ENCODE data around the gene LRRTM2.
"Not testable (repeated sequence)": the region's sequence is repeated elsewhere in the genome, so short reads cannot be mapped to it uniquely, and the experiment has no call there.

Gene LRRTM2, protein sequence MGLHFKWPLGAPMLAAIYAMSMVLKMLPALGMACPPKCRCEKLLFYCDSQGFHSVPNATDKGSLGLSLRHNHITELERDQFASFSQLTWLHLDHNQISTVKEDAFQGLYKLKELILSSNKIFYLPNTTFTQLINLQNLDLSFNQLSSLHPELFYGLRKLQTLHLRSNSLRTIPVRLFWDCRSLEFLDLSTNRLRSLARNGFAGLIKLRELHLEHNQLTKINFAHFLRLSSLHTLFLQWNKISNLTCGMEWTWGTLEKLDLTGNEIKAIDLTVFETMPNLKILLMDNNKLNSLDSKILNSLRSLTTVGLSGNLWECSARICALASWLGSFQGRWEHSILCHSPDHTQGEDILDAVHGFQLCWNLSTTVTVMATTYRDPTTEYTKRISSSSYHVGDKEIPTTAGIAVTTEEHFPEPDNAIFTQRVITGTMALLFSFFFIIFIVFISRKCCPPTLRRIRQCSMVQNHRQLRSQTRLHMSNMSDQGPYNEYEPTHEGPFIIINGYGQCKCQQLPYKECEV

DNA sequence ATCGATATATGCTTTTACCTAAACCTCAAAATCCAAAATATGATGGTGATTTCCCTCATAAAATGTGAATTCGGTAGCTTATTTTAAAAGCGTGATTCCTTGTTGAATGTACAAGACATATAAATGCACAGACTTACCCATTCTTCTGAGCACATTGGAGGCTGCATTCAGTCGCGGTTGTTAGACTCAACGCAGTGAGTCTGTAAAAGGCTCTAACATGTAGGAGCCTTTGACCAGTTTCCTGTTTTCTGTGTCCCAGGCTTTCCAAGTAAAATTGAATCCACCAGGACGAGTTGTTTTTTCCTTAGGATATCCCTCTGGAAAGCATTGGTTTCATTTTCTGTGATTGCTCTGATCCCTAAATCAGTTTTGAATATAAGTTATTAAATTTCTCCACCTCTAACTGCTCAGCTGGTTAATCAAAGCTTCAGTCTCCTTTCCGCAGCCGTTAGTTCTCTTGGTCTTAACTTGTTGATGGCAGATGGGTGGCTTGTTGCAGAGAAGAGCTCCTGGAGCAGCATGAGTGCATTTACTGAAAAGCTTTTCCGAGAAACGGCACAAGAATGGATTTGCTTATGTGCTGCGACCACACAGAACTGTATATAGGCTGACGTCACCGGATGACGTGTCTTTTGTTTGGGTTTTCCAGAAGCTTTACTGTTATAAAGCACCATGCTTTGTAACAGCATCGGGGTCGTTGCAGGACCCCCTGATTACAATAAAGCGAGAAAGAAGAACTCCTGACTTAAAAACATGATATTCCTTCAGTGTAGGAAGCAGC, at the start of gene LRRTM2:
Gene LRRTM2 (minus strand): TSS at position 565 of the 781 bp plus-strand sequence. CDS start 424 bp downstream, at position 141.
- no peak for DNase-seq (ENCODE audit: low read depth, low spot score)

DNA sequence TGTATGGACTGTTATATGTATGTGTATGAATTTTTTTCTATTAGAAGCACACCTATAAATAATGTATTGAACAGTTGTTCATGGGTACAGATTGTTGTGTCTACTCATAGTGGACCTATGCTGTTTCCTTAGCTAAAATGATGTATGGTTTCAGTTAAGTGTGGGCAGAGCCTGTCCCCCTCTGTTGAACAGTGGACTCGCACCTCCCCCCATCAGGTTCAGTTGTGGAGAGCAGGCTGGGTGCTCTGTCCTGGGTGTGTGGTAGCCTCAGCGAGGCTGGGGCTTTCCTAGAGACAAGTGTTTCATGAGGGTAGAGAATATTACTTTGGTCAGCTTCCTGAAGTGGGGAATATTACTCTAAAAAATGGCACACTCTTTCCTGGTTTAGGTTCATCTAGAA, 47.4 kb upstream of the LRRTM2 start:
- no peak for DNase-seq (ENCODE audit: low read depth, low spot score)

DNA sequence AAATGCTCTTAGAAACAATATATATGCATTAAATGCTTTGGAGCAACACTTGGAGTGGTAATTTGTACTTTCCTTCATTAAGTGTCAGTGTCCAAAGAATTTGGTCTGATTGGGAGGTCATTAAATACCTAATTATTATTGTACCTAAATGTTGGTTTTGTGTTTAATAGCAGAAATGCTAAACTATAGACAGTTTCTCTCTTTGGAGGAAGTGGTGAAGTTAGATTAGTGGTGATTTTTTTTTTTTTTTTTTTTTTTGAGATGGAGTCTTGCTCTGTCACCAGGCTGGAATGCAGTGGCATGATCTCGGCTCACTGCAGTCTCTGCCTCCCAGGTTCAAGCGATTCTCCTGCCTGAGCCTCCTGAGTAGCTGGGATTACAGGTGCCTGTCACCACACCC, 46.2 kb upstream of the LRRTM2 start:
- DNase-seq (ENCODE audit: low read depth, low spot score) = not testable (repeated sequence)

DNA sequence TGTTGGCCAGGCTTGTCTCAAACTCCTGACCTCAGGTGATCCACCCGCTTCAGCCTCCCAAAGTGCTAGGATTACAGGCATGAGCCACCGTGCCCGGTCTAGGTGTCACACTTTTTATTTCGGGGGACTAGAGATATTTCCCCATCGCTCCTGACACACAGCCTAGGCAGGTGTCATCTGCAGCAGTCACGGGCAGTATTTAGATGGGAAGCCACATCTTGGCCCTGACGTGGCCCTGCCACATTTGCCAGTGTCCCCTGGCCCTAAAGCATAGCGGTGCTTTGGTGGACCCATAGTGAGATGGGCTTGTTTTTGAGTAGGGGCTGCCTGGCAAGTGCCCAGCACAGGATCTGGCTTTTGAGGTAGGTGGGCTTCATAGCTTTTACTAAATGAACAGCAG, 45.0 kb upstream of the LRRTM2 start:
- DNase-seq (ENCODE audit: low read depth, low spot score) = no peak

DNA sequence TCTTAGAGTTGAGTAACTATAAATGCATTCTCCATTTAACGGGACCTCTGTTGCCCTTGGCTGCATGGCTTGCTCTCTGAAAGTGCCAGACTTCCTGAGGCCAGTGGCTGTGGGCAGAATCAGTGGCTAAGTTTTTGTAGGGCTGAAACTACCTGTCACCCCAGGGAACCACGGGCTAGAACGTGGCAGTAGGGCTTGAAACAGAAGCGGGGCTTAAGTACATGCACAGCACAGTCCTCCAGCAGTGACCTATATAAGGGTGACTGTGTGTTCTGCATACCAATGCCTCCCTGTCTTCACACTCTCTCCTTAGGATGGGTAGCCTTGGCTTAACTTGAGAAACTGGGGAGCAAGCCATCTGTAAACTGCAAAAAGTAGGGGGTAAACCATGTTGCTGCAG, 43.6 kb upstream of the LRRTM2 start:
- no peak for DNase-seq (ENCODE audit: low read depth, low spot score)

DNA sequence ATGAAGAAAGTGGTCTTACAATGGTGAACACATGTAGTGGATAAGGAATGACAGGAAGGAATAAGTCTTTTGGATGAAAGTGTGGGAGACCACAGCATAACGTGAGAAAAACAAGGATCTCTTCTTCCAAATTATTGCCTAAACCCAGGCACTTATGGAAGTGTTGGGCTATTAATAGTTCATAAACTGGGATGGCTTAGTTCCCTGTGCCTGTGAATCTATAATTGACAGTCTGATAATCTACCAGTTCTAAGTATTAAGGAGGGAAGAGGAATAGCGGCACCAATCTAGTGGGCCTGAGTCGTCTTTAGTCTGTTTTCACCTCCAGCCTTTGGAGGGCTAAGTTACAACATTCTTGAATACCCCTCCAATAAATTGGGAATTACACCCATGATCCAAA, 39.2 kb upstream of the LRRTM2 start:
- no peak for DNase-seq (ENCODE audit: low read depth, low spot score)

DNA sequence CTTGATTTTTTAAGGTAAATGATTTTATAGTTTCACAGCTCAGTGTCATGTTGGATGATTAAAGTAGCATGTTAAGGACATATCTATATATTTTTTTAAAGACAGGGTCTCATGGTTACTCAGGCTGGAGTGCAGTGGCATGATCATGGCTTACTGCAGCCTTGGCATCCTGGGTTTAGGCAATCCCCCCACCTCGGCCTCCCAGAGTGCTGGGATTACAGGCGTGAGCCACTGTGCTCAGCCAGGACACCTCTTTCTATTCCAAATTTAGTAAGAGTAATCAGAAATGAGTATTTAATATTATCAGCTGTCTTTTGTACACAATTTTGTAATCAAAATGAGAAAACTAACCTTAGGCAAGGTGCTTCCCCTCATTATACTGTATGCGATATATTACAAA, 38.6 kb upstream of the LRRTM2 start:
- no peak for DNase-seq (ENCODE audit: low read depth, low spot score)

DNA sequence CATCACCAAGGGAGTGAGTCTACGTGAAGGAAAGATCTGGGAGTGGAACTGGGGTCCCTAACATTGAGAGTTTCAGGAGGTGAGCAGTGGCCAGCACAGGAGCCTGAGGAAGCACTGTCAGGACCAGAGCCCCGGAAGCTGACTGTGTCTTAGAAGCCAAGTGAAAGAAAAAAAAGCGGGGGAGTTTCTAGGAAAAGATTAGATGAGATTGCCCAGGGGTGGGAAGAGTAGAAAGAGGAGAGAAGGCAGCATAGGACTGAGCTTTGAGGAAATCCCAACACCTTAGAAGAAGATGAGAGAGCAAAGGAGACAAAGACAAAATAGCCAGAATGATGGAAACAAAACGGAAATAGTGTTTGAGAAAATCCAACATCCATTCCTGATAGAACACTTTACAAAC, 37.0 kb upstream of the LRRTM2 start:
- DNase-seq (ENCODE audit: low read depth, low spot score) = no peak

DNA sequence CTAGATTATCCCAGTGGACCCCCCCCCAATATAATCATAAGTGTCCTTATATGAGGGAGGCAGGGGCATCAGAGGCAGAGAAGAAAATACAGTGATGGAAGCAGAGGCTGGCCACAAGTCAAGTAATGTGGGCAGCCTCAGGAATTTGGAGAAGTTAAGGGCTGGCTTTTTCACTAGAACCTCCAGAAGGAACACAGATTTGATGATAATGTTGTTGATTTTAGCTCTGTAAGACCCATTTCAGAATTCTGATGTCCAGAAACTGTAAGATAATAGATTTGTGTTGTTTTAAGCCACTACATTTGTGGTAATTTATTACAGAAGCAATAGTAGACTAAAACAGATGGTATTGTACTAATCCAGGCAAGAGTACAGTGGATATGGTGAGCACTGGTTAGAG, 36.3 kb upstream of the LRRTM2 start:
- DNase-seq (ENCODE audit: low read depth, low spot score) = no peak

DNA sequence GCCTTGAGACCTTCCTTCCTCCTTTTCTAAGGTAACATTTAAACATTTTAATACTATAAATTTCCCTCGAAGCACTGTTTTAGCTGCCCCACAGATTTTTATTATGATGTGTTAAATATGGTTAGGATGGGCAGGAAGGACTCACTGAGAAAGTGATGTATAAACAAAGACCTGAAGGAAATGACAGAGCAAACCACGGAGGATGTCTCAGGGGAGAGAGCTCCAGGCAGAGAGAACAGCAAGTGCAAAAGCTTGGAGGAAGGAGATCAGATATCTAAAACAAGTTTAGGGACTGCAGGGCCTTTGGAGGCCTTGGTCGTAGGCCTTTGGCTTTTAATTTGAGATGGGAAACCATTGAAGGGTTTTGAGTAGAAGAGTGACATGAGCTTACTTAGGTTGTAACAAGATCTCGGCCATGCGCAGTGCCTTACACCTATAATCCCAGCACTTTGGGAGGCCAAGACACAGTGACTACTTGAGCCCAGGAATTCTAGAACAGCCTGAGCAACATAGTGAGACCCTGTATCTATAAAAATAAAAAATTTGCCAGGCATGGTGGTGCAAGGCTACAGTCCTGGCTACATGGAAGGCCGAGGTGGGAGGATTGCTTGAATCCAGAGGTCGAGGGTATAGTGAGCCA, 35.5 kb upstream of the LRRTM2 start:
- DNase-seq (ENCODE audit: low read depth, low spot score) = no peak

DNA sequence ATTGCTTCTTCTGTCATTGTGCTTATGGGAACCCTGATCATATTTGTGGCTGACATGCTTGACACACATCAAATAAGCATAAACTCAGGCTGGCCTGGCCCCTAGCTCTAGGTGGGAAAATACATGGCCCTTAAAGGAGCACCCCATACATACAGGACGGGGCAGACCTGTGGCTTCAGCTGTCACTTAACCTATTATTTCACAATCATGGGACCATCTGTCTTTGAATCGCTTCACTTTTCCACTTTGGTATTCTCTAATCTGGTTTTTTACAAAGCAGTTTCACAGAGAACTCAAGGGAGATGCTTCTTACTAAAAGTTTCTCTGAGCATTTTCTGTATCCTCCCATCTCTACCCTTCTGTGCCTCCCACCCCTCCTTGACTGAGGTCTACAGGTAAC, 34.6 kb upstream of the LRRTM2 start:
- DNase-seq (ENCODE audit: low read depth, low spot score) = no peak

DNA sequence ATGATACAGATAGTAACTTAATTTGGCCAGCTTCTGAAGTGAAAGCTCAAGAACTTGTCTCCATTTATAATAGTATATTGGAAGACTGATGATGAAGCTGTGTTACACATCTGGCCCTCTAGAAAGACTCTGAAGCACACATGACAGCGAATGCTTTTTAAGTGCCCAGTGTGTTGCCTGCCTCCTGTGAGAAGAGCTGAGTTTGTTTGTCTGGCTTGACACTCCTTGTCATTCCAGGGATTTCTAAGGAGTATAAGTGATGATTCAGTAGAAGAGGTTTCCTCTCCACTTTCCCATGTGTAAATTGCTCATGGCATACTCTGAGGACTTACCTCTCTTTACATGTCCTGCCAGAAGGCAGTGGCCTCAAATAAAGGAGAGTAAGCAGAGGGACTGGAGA, 30.4 kb upstream of the LRRTM2 start:
- no peak for DNase-seq (ENCODE audit: low read depth, low spot score)

DNA sequence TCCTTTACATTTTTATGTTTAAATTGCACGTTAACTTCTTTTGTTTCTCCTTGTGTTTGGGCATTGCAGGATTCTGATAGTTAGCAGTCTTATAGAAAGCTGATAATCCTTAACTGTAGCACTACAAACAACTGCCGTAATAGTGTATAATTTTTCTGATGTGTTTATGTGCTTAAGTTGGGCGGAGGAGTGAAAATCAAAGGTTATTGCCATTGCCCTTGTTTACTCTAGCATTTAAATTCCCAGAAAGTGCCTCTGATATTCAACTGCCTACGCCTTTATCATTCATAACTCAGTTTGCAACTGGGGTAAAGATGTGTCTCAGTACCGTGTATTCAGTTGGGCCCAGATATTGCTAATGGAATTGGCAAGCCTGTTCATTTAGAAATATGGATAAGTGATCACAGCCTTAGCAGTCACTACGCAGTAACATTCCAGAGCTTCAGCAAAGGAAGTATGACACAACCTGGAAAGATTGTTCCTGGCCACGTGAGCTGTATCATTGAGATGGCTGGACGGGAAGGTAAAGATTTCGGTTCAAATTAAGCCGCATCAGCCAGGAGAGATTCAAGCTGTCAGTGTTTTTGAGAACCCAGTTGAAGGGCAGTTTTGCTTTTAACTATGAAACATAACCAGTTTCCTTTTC, 28.1 kb upstream of the LRRTM2 start:
- DNase-seq (ENCODE audit: low read depth, low spot score) = no peak

DNA sequence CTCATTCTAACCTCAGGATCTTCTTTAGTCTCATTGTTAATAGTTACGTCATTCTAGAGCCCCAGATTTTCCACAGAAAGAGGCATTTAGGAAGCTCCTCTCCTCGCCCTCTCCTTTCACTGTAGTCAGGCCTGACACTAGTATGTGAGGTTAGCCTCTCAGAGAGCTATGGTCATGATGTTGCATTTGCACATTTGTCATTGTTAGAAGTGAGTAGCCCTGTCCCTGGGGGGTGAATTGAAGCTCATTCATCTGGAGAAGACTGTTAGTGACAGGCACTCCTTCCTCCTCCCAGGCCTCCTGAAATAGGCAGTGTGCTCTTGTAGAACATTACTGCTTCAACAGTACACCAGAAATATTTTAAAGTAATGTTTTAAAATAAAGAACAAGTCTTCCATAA, 26.6 kb upstream of the LRRTM2 start:
- DNase-seq (ENCODE audit: low read depth, low spot score) = no peak

DNA sequence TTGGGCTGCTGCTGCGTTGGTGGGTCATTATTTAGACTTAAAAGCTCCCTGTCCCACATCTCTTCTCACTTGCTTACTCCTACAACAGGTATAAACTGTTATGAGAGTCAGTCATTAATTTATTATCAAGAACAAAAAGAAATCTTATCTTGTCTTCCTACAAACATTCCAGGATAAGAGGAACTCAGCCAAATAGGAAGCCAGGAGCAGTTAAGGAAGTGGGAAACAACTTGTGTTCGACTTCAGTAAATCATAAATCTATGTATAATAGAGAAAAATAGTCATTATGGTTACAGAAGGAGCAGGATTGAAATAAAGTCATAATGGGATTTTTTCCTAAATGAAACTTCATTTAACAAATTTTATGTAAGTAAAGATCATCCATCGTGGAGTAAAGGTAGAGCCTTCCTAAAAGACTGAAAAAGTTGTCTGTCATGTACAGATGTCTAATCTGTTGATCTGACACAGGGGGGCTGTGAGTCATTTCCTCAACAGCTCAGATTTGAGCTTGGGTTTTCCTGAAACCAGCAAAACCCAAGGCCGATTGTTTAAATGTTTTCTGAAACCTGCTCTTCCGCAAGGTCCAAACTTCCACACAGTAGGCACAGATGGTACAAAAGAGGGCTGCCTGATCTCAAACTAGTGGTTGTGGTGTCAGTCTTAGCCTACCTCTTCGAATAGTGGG, 25.3 kb upstream of the LRRTM2 start:
- no peak for DNase-seq (ENCODE audit: low read depth, low spot score)

DNA sequence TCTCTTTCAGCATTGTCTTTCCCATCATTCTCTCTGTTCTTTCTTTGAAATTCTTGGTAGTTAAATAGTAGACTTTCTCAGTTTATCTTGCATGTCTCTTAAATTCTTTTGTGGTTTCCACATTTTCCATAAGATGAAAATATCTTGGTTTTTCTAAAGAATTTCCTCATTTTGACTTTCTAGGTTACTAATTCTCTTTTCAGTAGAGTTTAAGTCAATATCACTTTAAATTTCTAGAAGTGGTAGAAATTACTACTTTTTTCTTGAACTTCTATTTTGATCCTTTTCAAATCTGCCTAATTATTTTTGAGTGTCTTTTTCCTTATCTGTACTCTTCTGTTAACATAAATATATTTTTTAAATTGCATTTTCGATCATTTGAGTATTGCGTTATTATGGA, 23.6 kb upstream of the LRRTM2 start:
- DNase-seq (ENCODE audit: low read depth, low spot score) = no peak

DNA sequence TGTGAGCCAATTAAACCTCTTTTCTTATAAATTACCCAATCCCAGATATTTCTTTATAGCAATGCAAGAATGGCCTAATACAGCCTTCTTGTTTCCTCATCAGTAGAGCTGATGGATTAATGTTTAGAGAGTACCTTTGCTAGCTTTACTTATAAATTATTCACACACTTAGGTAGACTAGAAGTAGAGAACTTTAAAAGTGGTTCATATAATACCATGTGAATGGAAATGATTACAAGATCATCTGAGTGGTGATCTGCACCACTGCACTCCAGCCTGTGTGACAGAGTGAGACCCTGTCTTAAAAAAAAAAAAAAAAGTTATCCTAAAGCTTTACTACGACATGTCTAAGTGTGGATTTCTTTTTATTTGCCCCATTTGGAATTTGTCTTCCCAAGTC, 23.2 kb upstream of the LRRTM2 start:
- no peak for DNase-seq (ENCODE audit: low read depth, low spot score)

DNA sequence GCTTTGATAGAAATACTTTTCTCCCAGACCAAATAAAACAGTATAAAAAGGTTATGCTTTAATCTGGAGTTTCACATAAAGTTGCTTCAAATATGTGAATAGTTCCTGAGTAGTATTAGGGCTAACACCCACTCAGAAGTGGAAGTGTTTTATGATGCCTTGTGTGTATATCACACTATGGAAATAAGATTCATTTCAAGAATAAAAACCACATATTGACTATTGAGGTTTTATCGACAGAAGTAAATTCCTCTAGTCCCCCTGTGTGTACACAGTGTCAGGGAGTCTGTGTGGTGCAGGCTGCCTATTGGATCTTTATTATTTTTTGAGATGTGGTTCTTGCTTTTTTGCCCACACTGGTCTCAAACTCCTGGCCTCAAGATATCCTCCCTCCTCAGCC, 20.8 kb upstream of the LRRTM2 start:
- no peak for DNase-seq (ENCODE audit: low read depth, low spot score)

DNA sequence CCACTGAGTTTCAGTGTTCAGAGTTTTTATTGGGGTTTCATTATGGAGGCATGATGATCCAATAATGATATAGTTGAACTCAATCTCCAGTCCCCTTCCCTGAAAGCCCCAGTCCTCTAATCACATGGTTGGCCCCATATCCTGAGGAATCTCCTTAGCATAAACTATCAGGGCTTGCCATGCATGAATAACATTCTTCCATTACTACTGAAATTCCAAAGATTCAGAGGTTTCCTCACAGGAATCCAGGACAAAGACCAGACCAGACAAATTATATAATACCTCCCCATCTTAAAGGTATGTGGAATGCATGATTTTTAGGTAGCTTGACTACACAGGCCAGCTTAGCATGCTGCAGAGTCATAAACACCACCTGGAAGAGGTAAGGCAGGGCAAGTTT, 15.5 kb upstream of the LRRTM2 start:
- no peak for DNase-seq (ENCODE audit: low read depth, low spot score)

DNA sequence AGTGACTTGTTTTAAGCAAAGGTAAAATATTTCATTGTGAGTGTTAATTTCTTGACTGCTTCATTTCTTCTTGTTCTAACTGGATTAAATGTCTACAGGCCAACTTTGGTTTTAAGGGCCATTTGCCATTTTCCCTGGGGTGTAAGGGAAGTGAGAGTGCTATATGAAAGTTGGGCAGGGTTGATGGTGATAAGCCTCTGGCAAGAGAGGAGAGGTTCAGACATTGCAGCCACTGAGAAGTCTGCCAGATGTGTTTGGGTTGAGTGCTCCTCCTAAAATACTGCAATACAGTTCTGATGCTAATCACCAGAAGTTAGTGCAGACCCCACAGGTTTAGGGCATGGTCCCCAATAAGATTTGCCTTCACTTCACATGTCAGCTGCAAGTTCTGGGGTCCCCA, 14.9 kb upstream of the LRRTM2 start:
- no peak for DNase-seq (ENCODE audit: low read depth, low spot score)

DNA sequence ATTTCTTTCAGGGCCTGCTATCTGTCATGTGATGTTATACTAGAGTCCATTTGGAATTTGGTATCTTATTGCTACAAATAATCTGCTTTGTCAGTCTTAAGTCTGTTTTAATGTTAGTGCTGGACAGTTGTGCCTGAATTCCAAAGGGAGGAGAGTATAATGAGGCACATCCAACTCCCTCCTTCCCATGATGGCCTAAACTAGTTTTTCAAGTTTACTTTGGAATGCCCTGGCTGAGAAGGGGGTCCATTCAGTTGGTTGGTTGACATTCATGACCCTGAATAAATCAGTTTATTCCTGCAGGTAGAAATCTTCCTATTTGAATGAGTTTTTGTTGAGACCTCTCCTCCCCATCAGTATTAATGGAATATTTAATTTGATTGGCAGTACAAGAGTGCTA, 9.4 kb upstream of the LRRTM2 start:
- peak; percentile 52 for DNase-seq (ENCODE audit: low read depth, low spot score)

Measured in ELF-1 (cell line).